ENCODE results near the gene SAP25. TPM values are rescaled to one million over a fixed set of nuclear protein-coding genes. Genes with fewer than 3 reads are reported as not detected.

The SAP25 gene
- total RNA-seq, 1 experiment from 2014 or later, result 3.0 TPM

DNA sequence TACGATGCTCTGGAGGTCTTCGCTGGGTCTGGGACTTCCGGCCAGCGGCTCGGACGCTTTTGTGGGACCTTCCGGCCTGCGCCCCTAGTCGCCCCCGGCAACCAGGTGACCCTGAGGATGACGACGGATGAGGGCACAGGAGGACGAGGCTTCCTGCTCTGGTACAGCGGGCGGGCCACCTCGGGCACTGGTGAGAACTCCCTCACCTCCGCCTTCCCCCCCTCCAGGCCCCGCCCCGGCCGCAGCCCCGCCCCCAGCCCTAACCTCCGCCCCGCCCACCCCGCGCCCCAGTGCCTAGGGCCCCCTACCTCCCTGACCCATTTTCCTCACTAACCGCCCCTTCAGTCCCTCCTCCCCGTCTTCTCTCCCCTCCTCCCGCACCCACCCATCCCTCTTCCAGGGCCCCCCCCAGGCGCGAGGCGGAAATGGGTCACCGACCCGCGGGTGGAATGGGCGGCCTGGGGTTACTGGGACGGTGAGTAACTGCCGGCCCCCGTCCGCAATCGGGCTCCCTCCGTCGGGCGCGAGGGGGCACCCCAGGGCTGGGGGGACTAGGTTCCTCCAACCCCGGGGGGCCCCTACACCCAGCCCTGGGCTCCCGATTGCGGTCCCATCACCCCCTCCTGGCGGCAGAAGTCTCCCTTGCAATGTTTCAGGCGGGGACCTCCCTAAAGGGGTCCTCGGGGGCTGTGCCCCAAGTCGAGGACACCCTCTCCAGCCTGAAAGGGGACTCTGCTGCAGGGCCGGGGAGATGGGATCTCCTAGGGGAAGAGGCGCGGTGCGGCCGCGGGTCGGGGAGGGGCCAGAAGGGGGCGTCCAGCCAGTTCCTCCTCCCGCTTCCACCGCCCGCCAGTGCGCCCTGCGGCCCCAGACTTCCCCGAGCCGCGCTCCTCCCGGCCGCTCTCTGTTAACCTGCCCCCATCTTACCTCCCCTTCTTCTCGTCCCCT lies 30.6 kb upstream of the SAP25 start:
- H3K4me1 ChIP-seq (ENCODE audit: control insufficient read depth, insufficient read depth, low read length), result peaks cover 8% of the 10 kb centered on the region; the same call in 1 of the 2 replicates
- intact Hi-C loops (cut with micrococcal nuclease; ENCODE audit: unreplicated experiment), result no loop called here
- H3K4me3 ChIP-seq (ENCODE audit: low read depth in 2 of 2, low read length in 2 of 2), result peak overlapping the region; percentile 67 to 79
- in situ Hi-C loops (cut with HindIII; ENCODE audit: low pct_unique_long_range_greater_than_20kb, low sequenced_read_pairs), result no loop called here
- H3K27me3 ChIP-seq (ENCODE audit: control insufficient read depth, insufficient read depth, low read length), result no peaks in the 10 kb centered on the region
- TF ChIP-seq, protein P1, sequence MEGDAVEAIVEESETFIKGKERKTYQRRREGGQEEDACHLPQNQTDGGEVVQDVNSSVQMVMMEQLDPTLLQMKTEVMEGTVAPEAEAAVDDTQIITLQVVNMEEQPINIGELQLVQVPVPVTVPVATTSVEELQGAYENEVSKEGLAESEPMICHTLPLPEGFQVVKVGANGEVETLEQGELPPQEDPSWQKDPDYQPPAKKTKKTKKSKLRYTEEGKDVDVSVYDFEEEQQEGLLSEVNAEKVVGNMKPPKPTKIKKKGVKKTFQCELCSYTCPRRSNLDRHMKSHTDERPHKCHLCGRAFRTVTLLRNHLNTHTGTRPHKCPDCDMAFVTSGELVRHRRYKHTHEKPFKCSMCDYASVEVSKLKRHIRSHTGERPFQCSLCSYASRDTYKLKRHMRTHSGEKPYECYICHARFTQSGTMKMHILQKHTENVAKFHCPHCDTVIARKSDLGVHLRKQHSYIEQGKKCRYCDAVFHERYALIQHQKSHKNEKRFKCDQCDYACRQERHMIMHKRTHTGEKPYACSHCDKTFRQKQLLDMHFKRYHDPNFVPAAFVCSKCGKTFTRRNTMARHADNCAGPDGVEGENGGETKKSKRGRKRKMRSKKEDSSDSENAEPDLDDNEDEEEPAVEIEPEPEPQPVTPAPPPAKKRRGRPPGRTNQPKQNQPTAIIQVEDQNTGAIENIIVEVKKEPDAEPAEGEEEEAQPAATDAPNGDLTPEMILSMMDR (IDR thresholded peaks at IDR 0.05), result peak; percentile 81
- TF ChIP-seq TCF7L2 (IDR thresholded peaks at IDR 0.05; ENCODE audit: low read depth, low read length), result no peak
- TF ChIP-seq, protein P2, sequence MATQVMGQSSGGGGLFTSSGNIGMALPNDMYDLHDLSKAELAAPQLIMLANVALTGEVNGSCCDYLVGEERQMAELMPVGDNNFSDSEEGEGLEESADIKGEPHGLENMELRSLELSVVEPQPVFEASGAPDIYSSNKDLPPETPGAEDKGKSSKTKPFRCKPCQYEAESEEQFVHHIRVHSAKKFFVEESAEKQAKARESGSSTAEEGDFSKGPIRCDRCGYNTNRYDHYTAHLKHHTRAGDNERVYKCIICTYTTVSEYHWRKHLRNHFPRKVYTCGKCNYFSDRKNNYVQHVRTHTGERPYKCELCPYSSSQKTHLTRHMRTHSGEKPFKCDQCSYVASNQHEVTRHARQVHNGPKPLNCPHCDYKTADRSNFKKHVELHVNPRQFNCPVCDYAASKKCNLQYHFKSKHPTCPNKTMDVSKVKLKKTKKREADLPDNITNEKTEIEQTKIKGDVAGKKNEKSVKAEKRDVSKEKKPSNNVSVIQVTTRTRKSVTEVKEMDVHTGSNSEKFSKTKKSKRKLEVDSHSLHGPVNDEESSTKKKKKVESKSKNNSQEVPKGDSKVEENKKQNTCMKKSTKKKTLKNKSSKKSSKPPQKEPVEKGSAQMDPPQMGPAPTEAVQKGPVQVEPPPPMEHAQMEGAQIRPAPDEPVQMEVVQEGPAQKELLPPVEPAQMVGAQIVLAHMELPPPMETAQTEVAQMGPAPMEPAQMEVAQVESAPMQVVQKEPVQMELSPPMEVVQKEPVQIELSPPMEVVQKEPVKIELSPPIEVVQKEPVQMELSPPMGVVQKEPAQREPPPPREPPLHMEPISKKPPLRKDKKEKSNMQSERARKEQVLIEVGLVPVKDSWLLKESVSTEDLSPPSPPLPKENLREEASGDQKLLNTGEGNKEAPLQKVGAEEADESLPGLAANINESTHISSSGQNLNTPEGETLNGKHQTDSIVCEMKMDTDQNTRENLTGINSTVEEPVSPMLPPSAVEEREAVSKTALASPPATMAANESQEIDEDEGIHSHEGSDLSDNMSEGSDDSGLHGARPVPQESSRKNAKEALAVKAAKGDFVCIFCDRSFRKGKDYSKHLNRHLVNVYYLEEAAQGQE (IDR thresholded peaks at IDR 0.05; ENCODE audit: insufficient read depth in 1 of 2, low read depth in 2 of 2, low read length in 1 of 2), result no peak
- TF ChIP-seq POLR2AphosphoS5 (IDR thresholded peaks at IDR 0.05; ENCODE audit: low read depth, low read length), result 0 out of 2 replicates have a peak, but pooled peaks have one; percentile 2
- 0 out of 2 replicates have a peak, but pooled peaks have one; percentile 32 for TF ChIP-seq SIN3A (IDR thresholded peaks at IDR 0.05; ENCODE audit: borderline replicate concordance, insufficient read depth, low read depth, low read length)
- DNase-seq (ENCODE audit: low read depth, low spot score), result no peak
- CTCF ChIA-PET, result interaction anchor here (0.5 kb wide), 1 partner anchor 22 kb away, joined by 4 read pairs; no protein-coding TSS in a partner anchor
- BruUV-seq (replicated peaks), result no TSS peak
- ATAC-seq, result peak; percentile 88
- peak overlapping the region; percentile 78 for H3K27ac ChIP-seq (ENCODE audit: low read length)
- POLR2A ChIA-PET, result interaction anchor here (0.6 kb wide), 1 partner anchor 71 kb away, joined by 3 read pairs; no protein-coding TSS in a partner anchor
- H3K9me3 ChIP-seq (ENCODE audit: control insufficient read depth, insufficient read depth, low read depth, low read length), result no peaks in the 10 kb centered on the region
- no peaks in the 10 kb centered on the region for H3K36me3 ChIP-seq (ENCODE audit: control insufficient read depth, insufficient read depth, low read length)

DNA sequence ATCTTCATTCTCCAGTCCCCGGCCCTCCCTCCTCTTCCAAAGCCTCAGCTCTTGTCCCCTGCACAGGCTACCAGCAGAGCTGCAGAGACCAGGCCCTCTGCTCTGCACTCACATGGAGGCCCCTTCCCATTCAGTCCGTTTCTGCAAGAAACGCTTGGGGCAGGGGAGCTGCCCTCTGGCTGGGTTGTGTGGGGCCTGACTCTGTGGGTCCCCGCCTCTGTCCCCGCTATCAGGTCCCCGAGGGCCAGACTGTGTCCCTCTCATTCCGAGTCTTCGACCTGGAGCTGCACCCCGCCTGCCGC lies 30.0 kb upstream of the SAP25 start:
- CTCF ChIA-PET, result interaction anchor here (0.5 kb wide), 1 partner anchor 22 kb away, joined by 4 read pairs; no protein-coding TSS in a partner anchor
- in situ Hi-C loops (cut with HindIII; ENCODE audit: low pct_unique_long_range_greater_than_20kb, low sequenced_read_pairs), result no loop called here
- H3K36me3 ChIP-seq (ENCODE audit: control insufficient read depth, insufficient read depth, low read length), result no peaks in the 10 kb centered on the region
- intact Hi-C loops (cut with micrococcal nuclease; ENCODE audit: unreplicated experiment), result no loop called here
- peaks cover 8% of the 10 kb centered on the region; the same call in 1 of the 2 replicates for H3K4me1 ChIP-seq (ENCODE audit: control insufficient read depth, insufficient read depth, low read length)
- no peaks in the 10 kb centered on the region for H3K27me3 ChIP-seq (ENCODE audit: control insufficient read depth, insufficient read depth, low read length)
- BruUV-seq (replicated peaks), result no TSS peak
- peak overlapping the region; percentile 2; the same call in 1 of the 2 replicates for H3K27ac ChIP-seq (ENCODE audit: low read length)
- H3K4me3 ChIP-seq (ENCODE audit: low read depth in 2 of 2, low read length in 2 of 2), result peak overlapping the region; percentile 51 to 67
- DNase-seq (ENCODE audit: low read depth, low spot score) (no peak), ATAC-seq (peak; percentile 8; the same call in 1 of the 2 replicates)
- POLR2A ChIA-PET, result no interaction called here
- no peak for TF ChIP-seq POLR2AphosphoS5 (IDR thresholded peaks at IDR 0.05; ENCODE audit: low read depth, low read length)
- TF ChIP-seq SIN3A (IDR thresholded peaks at IDR 0.05; ENCODE audit: borderline replicate concordance, insufficient read depth, low read depth, low read length), result no peak
- TF ChIP-seq TCF7L2 (IDR thresholded peaks at IDR 0.05; ENCODE audit: low read depth, low read length), result no peak
- TF ChIP-seq, protein P2 (IDR thresholded peaks at IDR 0.05; ENCODE audit: insufficient read depth in 1 of 2, low read depth in 2 of 2, low read length in 1 of 2), result no peak
- TF ChIP-seq, protein P1 (IDR thresholded peaks at IDR 0.05), result no peak
- H3K9me3 ChIP-seq (ENCODE audit: control insufficient read depth, insufficient read depth, low read depth, low read length), result no peaks in the 10 kb centered on the region

Data from Panc1 (cell line).